ENCODE data around the gene FGD3.

Gene FGD3

DNA sequence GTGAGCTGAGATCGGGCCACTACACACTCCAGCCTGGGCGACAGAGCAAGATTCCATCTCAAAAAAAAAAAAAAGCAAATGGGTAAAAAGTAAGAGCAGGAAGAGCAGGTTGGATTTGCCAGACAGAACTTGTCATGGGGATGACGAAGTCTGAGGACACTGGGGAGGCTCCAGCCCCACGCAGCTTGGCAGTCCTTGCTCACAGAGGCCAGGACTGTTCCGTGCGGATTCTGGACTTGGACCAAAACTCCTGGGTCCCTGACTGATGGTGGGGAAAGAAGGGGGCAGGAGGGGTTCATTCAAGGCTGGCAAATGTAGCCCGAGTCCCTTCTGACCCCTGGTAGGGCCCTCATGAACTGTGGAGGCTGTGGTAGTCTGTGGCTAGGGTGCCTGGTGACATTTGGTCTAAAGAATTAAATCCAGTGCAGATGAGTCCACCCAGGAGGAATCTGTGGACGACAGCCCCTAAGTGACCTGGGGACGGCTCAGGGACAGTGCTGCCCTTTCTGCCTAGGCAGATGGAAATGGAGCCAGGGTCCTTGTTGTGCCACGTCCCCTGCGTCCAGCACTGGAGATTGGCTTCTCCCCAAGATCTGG, 3.1 kb downstream of the FGD3 start:
- H3K4me2 ChIP-seq (ENCODE audit: low read length): no peak overlapping the region
- no peaks in the 10 kb centered on the region for H3K79me2 ChIP-seq (ENCODE audit: control insufficient read depth, low read length)
- TF ChIP-seq EZH2phosphoT487 (IDR thresholded peaks at IDR 0.05; ENCODE audit: borderline replicate concordance, low read length): no peak
- TF ChIP-seq, protein P1, sequence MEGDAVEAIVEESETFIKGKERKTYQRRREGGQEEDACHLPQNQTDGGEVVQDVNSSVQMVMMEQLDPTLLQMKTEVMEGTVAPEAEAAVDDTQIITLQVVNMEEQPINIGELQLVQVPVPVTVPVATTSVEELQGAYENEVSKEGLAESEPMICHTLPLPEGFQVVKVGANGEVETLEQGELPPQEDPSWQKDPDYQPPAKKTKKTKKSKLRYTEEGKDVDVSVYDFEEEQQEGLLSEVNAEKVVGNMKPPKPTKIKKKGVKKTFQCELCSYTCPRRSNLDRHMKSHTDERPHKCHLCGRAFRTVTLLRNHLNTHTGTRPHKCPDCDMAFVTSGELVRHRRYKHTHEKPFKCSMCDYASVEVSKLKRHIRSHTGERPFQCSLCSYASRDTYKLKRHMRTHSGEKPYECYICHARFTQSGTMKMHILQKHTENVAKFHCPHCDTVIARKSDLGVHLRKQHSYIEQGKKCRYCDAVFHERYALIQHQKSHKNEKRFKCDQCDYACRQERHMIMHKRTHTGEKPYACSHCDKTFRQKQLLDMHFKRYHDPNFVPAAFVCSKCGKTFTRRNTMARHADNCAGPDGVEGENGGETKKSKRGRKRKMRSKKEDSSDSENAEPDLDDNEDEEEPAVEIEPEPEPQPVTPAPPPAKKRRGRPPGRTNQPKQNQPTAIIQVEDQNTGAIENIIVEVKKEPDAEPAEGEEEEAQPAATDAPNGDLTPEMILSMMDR (IDR thresholded peaks at IDR 0.05; ENCODE audit: low read depth, low read length, poor library complexity, severe bottlenecking): no peak
- peaks cover 40% of the 10 kb centered on the region for H3K27me3 ChIP-seq (ENCODE audit: control insufficient read depth, low read length)
- no peaks in the 10 kb centered on the region for H3K36me3 ChIP-seq (ENCODE audit: control insufficient read depth, low read length)
- no peaks in the 10 kb centered on the region for H3K9me3 ChIP-seq (ENCODE audit: control insufficient read depth, insufficient read depth, low read length)
- no peaks in the 10 kb centered on the region for H4K20me1 ChIP-seq (ENCODE audit: control insufficient read depth, insufficient read depth, low read depth, low read length)
- no peaks in the 10 kb centered on the region for H3K9me2 ChIP-seq (replicated peaks; ENCODE audit: control insufficient read depth, low read length)
- peaks cover 14% of the 10 kb centered on the region for H3K4me1 ChIP-seq (ENCODE audit: control insufficient read depth, low read length)
- no peak overlapping the region for H3K4me3 ChIP-seq (ENCODE audit: low read length)
- no peaks in the 10 kb centered on the region for H3F3A ChIP-seq (ENCODE audit: control insufficient read depth, insufficient read depth)
- no peak overlapping the region for H3K27ac ChIP-seq (ENCODE audit: low read depth, low read length)

DNA sequence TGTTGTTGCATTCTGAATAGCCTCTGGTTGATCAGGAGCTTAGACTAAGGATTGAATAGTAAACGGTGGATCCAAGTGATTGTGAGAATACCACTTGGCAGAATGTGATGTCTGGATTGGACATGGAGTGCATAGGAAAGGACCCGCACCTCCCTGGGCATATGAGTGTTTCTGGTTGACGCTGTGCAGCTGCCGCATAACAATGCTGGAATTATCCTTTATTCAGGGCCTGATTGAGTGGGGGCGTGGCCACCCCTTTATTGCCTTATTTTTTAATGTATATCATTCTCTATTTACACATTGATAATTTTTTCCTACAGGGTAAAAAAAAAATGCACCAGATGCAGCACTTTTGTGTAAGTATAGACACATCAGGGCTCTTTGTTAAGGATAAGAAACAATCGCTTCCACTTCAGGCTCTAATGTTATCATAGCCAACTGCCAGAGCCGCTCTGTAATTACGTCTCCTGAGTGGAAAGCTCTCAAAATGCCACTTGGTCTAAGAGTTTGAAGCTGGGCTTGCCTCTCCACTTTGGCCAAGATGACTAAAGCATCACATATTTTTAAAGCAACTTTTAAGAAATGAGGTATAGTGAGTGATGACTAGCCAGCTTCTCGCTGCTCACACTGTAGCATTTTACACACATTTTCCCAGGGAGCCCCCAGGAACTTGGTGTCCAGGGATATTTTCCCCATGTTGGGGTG, 5.7 kb downstream of the FGD3 start:
- Histone ChIP-seq H3F3A (ENCODE audit: control insufficient read depth, insufficient read depth) (no peaks in the 10 kb centered on the region), H3K4me2 (ENCODE audit: low read length) (no peak overlapping the region), H3K27ac (ENCODE audit: low read depth, low read length) (no peak overlapping the region), H3K36me3 (ENCODE audit: control insufficient read depth, low read length) (no peaks in the 10 kb centered on the region), H3K4me3 (ENCODE audit: low read length) (no peak overlapping the region), H3K9me2 (replicated peaks; ENCODE audit: control insufficient read depth, low read length) (no peaks in the 10 kb centered on the region), H3K9me3 (ENCODE audit: control insufficient read depth, insufficient read depth, low read length) (no peaks in the 10 kb centered on the region), H3K27me3 (ENCODE audit: control insufficient read depth, low read length) (peaks cover 23% of the 10 kb centered on the region), H3K4me1 (ENCODE audit: control insufficient read depth, low read length) (peaks cover 14% of the 10 kb centered on the region), H3K79me2 (ENCODE audit: control insufficient read depth, low read length) (no peaks in the 10 kb centered on the region), H4K20me1 (ENCODE audit: control insufficient read depth, insufficient read depth, low read depth, low read length) (no peaks in the 10 kb centered on the region)
- no peak for TF ChIP-seq EZH2phosphoT487 (IDR thresholded peaks at IDR 0.05; ENCODE audit: borderline replicate concordance, low read length)
- TF ChIP-seq, protein P1 (IDR thresholded peaks at IDR 0.05; ENCODE audit: low read depth, low read length, poor library complexity, severe bottlenecking): no peak

DNA sequence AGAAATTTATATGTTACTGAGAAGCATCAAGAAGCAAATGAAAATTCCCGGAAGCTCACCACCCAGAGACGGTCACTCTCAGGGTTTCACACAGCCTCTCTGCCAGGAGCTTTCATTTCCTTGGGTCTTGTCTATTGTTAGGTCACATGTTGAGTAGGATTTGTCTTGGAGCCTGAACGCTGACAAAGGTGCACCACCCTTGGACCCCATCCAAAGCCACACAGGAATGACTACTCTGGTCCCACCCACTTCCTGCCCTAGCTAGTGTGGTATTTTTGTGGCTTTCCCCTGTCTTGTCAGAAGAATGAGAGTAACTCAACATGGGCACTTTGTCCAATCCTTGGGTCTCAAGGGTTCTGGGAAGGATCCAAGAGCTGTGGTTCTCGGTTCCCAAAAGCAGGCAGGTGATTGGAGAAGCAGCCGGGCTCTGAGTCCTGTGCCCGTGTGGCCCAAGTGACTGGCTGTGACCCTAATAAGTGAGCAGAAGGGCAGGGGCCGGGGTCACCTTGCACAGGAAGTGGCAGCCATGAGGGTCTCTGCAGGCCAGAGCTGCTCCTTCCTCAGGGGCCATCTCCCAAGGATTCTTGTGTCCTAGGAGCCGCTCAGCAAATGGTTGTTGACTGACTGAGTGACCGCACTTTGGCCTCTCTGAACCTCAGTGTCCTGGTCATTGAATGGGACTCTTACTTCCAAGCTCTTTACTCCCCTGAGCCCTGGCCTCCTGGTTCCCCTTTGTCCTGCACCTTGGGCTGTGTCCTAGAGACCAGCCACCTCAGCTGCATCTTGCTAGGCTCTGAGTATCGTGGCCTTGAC, 6.9 kb downstream of the FGD3 start:
- TF ChIP-seq, protein P1 (IDR thresholded peaks at IDR 0.05; ENCODE audit: low read depth, low read length, poor library complexity, severe bottlenecking): no peak
- no peak for TF ChIP-seq EZH2phosphoT487 (IDR thresholded peaks at IDR 0.05; ENCODE audit: borderline replicate concordance, low read length)
- Histone ChIP-seq H3K4me2 (ENCODE audit: low read length) (peak overlapping the region; percentile 61), H3K27ac (ENCODE audit: low read depth, low read length) (no peak overlapping the region), H3K9me2 (replicated peaks; ENCODE audit: control insufficient read depth, low read length) (no peaks in the 10 kb centered on the region), H3K27me3 (ENCODE audit: control insufficient read depth, low read length) (peaks cover 11% of the 10 kb centered on the region), H3K36me3 (ENCODE audit: control insufficient read depth, low read length) (no peaks in the 10 kb centered on the region), H3F3A (ENCODE audit: control insufficient read depth, insufficient read depth) (peaks cover 3% of the 10 kb centered on the region; the same call in 1 of the 2 replicates), H3K9me3 (ENCODE audit: control insufficient read depth, insufficient read depth, low read length) (no peaks in the 10 kb centered on the region), H3K4me1 (ENCODE audit: control insufficient read depth, low read length) (peaks cover 14% of the 10 kb centered on the region), H3K4me3 (ENCODE audit: low read length) (peak overlapping the region; percentile 49), H4K20me1 (ENCODE audit: control insufficient read depth, insufficient read depth, low read depth, low read length) (no peaks in the 10 kb centered on the region), H3K79me2 (ENCODE audit: control insufficient read depth, low read length) (no peaks in the 10 kb centered on the region)
